ENCODE results near the gene TMC3. TPM values are rescaled to one million over a fixed set of nuclear protein-coding genes. Genes with fewer than 3 reads are reported as not detected.

TMC3 gene
- total and polyA plus RNA-seq, 9 of the 15 experiments (the other 6 are each of a cell fraction or from before 2014, with no cell fraction given) = 0.01 to 0.14 TPM; not detected in 7

DNA sequence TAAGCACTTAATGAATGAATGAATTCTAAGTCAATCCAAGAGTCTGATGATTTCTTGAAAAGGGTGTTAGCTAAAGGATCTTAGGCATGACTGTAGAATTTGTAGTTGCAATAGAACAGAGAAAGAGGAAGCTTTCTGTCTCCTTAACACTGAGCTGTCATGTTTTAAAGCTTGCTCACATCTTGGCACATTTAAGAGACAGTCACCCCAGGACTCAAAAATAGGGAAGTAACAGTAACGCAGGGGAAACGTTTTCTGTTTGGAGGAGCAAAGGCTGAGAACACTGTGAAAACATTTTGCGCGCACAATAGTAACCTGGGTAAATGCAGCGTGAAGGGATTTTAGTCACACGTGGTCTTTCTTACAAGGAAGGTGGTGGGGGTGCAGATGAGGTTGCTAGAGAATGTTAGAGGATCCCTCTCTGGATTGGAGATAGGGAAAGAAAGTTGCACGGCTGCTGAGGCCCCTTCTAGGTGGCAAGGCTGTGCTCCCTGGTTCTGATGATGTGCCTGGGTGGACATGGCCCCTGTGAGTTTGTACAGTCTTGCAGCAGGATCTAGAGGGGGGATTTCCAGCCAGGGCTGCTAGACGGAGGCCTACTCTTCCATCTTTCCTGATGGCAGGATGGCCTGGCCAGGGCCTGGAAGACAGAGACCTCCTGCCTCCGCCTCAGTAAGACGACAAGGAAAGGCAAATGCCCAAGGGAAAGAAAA, 62.1 kb downstream of the TMC3 start:
- no peak for DNase-seq (ENCODE audit: extremely low read depth in 1 of 4, low spot score in 3 of 4)
- Histone ChIP-seq H3K4me3 (no peak overlapping the region), H3K9me3 (replicated peaks; ENCODE audit: control insufficient read depth, insufficient read depth, low read depth, low read length) (no peaks in the 10 kb centered on the region), H3K27ac (ENCODE audit: extremely low read depth, low read depth, low read length) (no peak overlapping the region), H3K27me3 (ENCODE audit: control insufficient read depth in 2 of 2, insufficient read depth in 2 of 2, low read length in 2 of 2) (no peaks in the 10 kb centered on the region), H3K79me2 (ENCODE audit: control insufficient read depth, insufficient read depth, low read length) (no peaks in the 10 kb centered on the region), H3K4me2 (ENCODE audit: insufficient read depth, low read length) (no peak overlapping the region), H2AFZ (ENCODE audit: low read depth, low read length) (no peak overlapping the region), H4K20me1 (replicated peaks; ENCODE audit: control insufficient read depth, insufficient read depth, low read length) (no peaks in the 10 kb centered on the region; the same call in 1 of the 2 replicates), H3K9me1 (ENCODE audit: control insufficient read depth, insufficient read depth, low read length) (no peaks in the 10 kb centered on the region), H3K9ac (ENCODE audit: insufficient read depth in 1 of 2, low read depth in 2 of 2, low read length in 2 of 2) (no peak overlapping the region), H3K4me1 (replicated peaks in 1 of 2; ENCODE audit: control insufficient read depth in 2 of 2, insufficient read depth in 2 of 2, low read length in 2 of 2) (no peaks in the 10 kb centered on the region), H3K36me3 (ENCODE audit: control insufficient read depth, insufficient read depth, low read length) (0 out of 3 replicates have a peak, but pooled peaks cover 8% of the 10 kb centered on the region)
- no peak for FAIRE-seq
- in situ Hi-C loops (cut with MboI) = no loop called here
- intact Hi-C loops (cut with micrococcal nuclease) = no loop called here
- no TSS peak for BruUV-seq (replicated peaks)
- ChIA-PET CTCF (ENCODE audit: low intra/inter-chr PET ratio) (no interaction called here), POLR2A (interaction anchor here (1.4 kb wide), 1 partner anchor 12 kb away, joined by 6 read pairs; the partner anchor contains the start of gene STARD5)
- no peak for TF ChIP-seq DIDO1 (tag; IDR thresholded peaks at IDR 0.05; ENCODE audit: low read depth)
- ATAC-seq = no peak
- WGBS (ENCODE audit: insufficient coverage, low coverage, missing lambda C conversion rate) = 59% methylated on average over 10 of the region's 10 CpGs

DNA sequence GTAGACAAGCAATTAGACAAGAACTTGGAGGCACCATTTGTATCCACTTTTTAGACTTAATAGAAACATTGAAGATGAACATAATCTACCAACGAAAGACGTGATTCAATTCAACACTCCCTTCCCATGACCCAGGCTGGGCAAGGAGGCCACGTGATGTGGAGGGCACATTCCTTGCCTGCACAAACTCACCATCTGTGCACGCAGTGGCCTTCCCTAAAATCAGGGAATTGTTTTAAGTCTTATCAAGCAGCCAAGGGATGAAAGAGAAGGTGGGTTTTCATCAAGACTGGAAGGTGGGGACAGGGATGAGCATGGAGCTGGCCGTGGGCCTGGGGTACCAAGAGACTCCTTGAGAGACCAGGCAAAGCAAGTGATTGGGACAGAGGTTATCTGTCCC, 63.5 kb downstream of the TMC3 start:
- no peak for ATAC-seq
- ChIA-PET POLR2A (no interaction called here), CTCF (ENCODE audit: low intra/inter-chr PET ratio) (no interaction called here)
- BruUV-seq (replicated peaks) = no TSS peak
- H3K27ac ChIP-seq (ENCODE audit: extremely low read depth, low read depth, low read length) = no peak overlapping the region
- no peaks in the 10 kb centered on the region for H3K27me3 ChIP-seq (ENCODE audit: control insufficient read depth in 2 of 2, insufficient read depth in 2 of 2, low read length in 2 of 2)
- no peak overlapping the region for H3K4me3 ChIP-seq
- no peaks in the 10 kb centered on the region for H3K4me1 ChIP-seq (replicated peaks in 1 of 2; ENCODE audit: control insufficient read depth in 2 of 2, insufficient read depth in 2 of 2, low read length in 2 of 2)
- no peak overlapping the region for H3K9ac ChIP-seq (ENCODE audit: insufficient read depth in 1 of 2, low read depth in 2 of 2, low read length in 2 of 2)
- no peak overlapping the region for H2AFZ ChIP-seq (ENCODE audit: low read depth, low read length)
- FAIRE-seq = no peak
- intact Hi-C loops (cut with micrococcal nuclease) (no loop called here), in situ Hi-C loops (cut with MboI) (no loop called here)
- TF ChIP-seq ZNF41 (CRISPR knock-in tag; conservative IDR thresholded peaks at IDR 0.05) = no peak
- TF ChIP-seq NUFIP1 (IDR thresholded peaks at IDR 0.05; ENCODE audit: partially characterized antibody) = no peak
- no peak for TF ChIP-seq PHF21A (IDR thresholded peaks at IDR 0.05; ENCODE audit: borderline replicate concordance, low read depth)
- no peak for TF ChIP-seq ZNF589 (CRISPR knock-in tag; IDR thresholded peaks at IDR 0.05; ENCODE audit: low read depth)
- no peak for TF ChIP-seq DDX20 (tag; IDR thresholded peaks at IDR 0.05; ENCODE audit: low read depth)
- 41% methylated on average over 5 of the region's 5 CpGs for WGBS (ENCODE audit: insufficient coverage, low coverage, missing lambda C conversion rate)
- H3K9me1 ChIP-seq (ENCODE audit: control insufficient read depth, insufficient read depth, low read length) = no peaks in the 10 kb centered on the region
- no peaks in the 10 kb centered on the region for H3K9me3 ChIP-seq (replicated peaks; ENCODE audit: control insufficient read depth, insufficient read depth, low read depth, low read length)
- no peak for DNase-seq (ENCODE audit: extremely low read depth in 1 of 4, low spot score in 3 of 4)
- no peak overlapping the region for H3K4me2 ChIP-seq (ENCODE audit: insufficient read depth, low read length)
- no peaks in the 10 kb centered on the region for H3K79me2 ChIP-seq (ENCODE audit: control insufficient read depth, insufficient read depth, low read length)
- no peaks in the 10 kb centered on the region; the same call in 1 of the 2 replicates for H4K20me1 ChIP-seq (replicated peaks; ENCODE audit: control insufficient read depth, insufficient read depth, low read length)
- peaks cover 16% of the 10 kb centered on the region; the same call in 1 of the 3 replicates for H3K36me3 ChIP-seq (ENCODE audit: control insufficient read depth, insufficient read depth, low read length)
